ENCODE results near the gene SNPH.

- TF ChIP-seq, protein P1, sequence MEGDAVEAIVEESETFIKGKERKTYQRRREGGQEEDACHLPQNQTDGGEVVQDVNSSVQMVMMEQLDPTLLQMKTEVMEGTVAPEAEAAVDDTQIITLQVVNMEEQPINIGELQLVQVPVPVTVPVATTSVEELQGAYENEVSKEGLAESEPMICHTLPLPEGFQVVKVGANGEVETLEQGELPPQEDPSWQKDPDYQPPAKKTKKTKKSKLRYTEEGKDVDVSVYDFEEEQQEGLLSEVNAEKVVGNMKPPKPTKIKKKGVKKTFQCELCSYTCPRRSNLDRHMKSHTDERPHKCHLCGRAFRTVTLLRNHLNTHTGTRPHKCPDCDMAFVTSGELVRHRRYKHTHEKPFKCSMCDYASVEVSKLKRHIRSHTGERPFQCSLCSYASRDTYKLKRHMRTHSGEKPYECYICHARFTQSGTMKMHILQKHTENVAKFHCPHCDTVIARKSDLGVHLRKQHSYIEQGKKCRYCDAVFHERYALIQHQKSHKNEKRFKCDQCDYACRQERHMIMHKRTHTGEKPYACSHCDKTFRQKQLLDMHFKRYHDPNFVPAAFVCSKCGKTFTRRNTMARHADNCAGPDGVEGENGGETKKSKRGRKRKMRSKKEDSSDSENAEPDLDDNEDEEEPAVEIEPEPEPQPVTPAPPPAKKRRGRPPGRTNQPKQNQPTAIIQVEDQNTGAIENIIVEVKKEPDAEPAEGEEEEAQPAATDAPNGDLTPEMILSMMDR (IDR thresholded peaks at IDR 0.05) = no peak
- no peak for TF ChIP-seq POLR2A (IDR thresholded peaks at IDR 0.05)
Measured at GRCh38 chr20:1317545-1318255, 51.6 kb downstream of the SNPH start.

Data from Peyer's patch (tissue), 4 donors.